ENCODE measurements around the gene OR4C46.
"Not testable (repeated sequence)": the region's sequence is repeated elsewhere in the genome, so short reads cannot be mapped to it uniquely, and the experiment has no call there.

GRCh38 chr11:54561439-54561838, 42.4 kb downstream of the OR4C46 start:
- not testable (repeated sequence) for TF ChIP-seq CTCF (conservative IDR thresholded peaks at IDR 0.05 in 1 of 2, IDR thresholded peaks at IDR 0.05 in 1 of 2; ENCODE audit: low read depth in 1 of 2, low read length in 2 of 2); EZH2 (IDR thresholded peaks at IDR 0.05; ENCODE audit: low read length, missing control alignments)
